ENCODE measurements around the gene PEAK3.

The PEAK3 gene

DNA sequence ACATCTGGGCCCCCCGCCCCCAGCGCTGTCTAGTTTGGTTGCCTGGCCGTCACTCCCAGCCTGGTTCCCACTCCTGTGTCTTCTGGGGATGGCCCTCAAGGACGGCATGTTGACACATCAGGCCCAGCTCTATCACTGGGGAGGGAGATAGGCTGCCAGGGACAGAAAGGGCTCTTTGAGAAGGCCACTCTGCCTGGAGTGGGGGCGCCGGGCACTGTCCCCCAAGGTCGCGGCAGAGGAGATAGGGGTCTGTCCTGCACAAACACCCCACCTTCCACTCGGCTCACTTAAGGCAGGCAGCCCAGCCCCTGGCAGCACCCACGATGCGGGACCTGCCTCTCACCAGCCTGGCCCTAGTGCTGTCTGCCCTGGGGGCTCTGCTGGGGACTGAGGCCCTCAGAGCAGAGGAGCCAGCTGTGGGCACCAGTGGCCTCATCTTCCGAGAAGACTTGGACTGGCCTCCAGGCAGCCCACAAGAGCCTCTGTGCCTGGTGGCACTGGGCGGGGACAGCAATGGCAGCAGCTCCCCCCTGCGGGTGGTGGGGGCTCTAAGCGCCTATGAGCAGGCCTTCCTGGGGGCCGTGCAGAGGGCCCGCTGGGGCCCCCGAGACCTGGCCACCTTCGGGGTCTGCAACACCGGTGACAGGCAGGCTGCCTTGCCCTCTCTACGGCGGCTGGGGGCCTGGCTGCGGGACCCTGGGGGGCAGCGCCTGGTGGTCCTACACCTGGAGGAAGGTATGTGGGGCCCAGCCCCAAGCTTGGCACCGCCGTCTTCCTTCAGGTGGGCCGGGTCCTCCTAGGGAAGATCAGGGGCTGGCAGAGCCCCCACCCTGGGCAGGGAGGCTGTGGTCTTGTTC lies 32.7 kb downstream of the PEAK3 start, which contains the start of gene AMH:
AMH (plus strand) TSS at position 314 of the 857 bp plus-strand sequence; CDS start at position 324, 10 bp downstream.
- no peak for DNase-seq

DNA sequence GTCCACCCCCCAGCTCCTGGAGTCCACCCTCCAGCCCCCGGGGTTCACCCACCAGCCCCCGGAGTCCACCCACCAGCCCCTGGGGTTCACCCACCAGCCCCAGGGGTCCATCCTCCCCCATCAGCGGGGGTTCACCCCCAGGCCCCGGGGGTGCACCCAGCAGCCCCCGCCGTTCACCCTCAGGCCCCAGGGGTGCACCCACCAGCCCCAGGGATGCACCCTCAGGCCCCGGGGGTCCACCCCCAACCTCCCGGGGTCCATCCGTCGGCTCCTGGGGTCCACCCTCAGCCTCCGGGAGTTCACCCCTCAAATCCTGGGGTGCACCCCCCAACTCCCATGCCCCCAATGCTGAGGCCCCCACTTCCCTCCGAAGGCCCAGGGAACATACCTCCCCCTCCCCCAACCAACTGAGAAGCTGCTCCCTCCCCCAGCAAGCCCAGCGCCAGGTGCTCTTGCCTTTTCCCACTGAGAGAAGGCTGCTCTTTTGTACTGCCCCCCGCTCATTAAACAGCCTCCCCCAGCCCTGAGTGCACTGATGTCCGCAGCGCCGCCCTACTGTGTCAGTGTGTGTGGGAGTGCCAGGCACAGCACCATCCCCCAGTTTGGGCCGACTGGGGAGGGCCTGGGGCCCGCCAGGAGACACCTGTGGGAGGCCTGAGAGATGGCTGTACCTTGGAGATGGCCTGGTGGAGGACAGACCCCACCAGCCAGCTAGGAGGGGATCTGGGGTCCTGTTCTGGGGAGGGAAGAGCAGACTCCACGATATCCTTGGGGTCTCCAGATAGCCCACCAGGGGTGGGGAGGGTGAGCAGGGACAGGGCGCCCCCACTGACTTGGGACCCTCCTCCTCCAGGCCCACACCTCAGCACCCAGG lies 33.6 kb downstream of the PEAK3 start:
- DNase-seq = no peak

DNA sequence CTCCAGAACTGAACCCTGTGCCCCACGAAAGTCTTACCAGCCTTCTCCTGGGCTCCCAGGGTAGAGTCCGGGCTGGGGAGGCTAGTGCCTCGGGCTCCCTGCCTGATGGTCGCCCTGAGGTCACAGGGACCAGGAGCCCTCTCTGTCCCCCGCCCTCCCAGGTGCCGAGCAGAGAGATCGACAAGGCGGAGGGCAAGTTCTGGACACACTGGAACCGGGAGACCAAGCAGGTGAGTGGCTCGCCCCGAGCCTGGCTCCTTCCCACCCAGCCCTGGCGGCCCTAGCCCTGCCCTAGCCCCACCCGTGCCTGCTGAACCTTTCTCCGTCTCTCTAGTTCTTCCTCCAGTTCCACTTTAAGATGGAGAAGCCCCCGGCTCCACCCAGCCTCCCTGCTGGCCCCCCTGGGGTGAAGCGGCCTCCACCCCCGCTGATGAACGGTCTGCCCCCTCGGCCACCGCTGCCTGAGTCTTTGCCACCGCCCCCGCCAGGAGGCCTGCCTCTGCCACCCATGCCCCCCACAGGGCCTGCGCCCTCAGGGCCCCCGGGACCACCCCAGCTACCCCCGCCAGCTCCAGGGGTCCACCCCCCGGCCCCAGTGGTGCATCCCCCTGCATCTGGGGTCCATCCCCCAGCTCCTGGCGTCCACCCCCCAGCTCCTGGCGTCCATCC lies 34.4 kb downstream of the PEAK3 start:
- DNase-seq = no peak

DNA sequence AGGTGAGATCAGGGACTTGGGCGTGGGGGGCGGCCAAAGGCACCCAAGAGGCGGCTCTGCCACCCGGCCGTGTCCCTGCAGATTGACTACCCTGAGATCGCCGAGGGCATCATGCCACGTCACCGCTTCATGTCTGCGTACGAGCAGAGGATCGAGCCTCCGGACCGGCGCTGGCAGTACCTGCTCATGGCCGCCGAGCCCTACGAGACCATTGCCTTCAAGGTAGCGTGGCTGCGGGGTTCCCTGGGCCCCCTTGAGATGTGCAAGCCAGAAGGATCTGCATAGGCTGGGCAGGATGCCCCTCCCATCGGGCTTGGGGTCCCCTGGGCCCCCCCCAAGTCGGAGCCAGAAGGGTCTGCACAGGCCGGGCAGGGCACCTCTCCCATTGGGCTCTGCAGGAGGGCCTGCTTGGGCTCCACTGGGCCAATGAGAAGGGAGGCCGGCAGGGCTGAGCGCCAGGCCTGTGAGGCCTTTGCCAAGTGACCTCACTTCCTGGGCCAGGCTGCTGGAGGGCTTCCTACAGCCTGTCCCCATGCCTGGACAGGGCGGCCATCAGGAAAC lies 35.1 kb downstream of the PEAK3 start:
- peak in 1 of 2 experiments; percentile 45 for DNase-seq

DNA sequence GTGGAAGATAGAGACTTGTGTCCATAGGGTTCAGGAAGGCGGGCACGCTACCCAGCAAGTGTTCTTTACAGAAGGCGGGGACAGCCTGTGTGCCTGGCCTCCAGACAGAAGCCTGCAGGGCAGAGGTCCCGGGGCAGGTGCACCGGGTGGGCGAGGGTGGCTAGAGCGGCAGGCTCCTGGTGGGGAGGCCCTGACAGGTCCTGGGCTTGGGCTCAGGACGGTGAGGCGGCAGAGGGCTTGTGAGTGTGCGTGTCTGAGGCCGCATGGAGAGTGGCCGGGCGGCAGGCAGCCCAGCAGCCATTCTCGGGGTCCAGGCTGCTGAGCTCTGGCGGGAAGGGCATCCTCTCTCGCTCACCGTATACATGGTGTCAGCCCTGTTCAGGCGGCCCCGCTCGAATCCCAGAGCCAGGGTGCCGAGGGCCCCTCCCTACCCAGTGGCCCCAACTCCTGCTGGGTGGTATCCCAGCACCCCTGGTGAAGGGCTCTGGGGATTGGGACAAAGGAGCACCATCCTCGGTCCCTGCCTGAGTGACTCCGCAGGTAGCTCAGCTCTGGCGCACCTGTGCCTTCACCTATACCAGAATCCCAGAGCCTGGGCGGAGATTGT lies 35.9 kb downstream of the PEAK3 start:
- DNase-seq = no peak

DNA sequence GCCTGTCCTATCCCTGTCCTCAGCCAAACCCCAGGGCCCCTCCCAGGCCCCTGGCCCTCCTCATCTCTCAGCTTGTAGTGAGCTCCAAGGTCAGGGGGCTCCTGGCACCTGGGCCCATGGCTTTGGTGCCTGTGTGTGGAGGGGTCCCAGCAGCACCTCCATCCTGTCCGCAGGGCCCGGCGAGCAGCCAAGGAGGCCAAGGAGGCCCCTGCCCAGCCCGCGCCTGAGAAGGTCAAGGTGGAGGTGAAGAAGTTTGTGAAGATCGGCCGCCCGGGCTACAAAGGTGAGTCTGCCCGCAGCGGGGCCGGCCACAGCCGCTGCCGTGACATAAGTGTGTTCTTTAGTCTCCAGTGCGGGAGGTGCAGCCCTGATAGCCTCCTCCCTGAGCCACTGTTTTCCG lies 36.7 kb downstream of the PEAK3 start:
- DNase-seq = no peak

DNA sequence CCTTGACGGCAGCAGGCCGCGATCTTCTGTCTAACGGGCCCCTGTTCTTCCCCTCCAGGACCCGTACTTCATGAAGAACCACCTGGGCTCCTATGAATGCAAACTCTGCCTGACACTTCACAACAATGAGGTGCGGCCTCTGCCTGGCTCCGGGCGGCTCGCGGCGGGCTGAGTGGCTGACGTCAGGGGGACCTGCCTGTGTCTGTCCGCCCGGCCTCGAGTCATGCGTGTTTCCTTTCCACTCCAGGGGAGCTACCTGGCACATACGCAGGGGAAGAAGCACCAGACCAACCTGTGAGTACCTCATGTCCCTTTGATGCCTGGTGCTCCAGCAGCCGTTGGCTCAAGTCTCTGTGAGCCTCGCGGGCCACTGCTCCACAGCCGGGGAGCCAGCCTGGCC lies 37.5 kb downstream of the PEAK3 start:
- no peak for DNase-seq

DNA sequence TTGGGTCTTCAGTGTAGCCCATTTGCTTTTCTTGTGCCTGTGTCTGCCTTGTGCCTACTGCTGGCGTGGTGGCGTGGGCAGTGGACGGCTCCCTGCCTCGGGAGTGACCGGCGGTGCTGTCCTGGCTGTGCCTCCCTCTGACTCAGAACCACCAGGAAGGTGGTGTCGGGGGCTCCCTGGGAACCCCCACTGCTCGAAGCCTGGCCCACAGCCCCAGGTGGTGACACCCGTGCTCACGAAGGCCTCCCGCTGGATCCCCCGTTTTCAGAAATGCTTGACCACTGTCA lies 37.9 kb downstream of the PEAK3 start:
- no peak for DNase-seq

DNA sequence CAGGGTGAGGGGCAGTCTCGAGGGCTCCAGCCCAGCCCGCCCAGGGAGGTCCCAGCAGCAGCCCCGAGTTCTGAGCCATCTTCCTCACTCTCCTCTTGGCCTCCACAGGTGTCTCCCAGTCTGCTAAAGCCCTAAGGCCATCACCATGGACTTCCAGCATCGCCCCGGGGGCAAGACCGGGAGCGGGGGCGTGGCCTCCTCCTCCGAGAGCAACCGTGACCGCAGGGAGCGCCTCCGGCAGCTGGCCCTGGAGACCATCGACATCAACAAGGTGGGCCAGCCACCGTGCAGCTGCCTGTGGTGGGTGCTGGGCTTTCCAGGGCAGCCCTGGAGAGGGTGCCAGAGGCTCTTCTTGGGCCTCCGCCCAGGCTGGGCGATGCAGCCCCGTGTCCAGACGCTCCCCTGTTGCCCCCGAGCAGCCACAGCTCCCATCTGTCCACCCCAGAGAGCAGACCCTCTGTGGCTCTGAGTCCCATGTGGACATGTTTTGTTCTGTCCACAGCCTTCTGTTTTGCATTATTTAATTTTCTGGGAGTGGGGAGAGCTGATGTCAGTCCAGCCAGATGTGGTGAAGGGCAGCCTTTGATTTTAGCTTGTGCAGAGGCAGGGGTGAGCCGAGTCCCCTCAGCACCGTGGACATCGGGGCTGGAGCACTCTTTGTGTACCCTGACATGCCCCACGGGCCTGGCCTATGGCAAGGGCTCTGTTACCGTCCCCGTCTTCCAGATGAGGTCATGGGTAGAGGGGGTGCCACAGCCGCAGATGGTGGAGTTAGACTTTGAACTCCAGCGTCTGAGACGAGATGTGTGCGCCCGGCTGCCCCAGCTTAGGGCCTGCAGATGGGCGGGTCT lies 38.5 kb downstream of the PEAK3 start:
- DNase-seq = no peak

DNA sequence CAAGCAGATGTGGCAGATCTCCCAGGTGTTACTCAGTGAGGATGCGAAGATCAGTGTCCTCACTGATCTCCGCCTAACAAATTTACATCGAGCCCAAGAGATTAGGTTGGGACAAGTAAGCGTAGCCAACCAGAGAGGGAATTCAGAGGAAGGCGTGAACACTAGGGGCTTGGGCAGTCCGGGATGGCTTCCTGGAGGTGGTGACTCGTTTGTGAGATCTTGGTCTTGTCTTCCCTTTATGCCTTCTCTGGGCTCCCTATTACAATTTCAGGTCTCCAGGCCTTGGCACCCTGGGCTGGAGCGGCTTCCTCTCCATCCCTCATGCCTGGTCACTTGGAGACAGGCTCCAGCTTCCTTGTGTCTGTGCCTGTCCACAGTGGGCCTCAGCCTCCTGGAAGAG lies 39.2 kb downstream of the PEAK3 start:
- DNase-seq = no peak

DNA sequence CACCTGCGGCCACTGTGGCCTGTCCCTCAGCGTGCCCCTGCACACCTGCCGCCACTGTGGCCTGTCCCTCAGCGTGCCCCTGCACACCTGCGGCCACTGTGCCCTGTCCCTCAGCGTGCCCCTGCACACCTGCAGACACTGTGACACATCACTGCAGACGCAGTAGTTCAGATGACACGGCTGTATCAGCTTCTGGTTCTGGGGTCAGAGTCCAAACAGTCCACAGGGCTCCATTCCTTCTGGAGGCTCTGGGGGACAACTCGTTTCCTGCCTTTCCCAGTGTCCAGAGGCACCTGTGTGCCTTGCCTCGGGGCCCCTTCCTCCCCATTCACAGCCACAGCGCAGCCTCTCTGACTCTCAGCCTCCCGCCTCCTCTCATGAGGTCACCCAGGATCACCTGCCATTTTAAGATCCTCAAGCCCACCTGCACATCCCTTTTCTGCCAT lies 39.9 kb downstream of the PEAK3 start:
- no peak for DNase-seq

DNA sequence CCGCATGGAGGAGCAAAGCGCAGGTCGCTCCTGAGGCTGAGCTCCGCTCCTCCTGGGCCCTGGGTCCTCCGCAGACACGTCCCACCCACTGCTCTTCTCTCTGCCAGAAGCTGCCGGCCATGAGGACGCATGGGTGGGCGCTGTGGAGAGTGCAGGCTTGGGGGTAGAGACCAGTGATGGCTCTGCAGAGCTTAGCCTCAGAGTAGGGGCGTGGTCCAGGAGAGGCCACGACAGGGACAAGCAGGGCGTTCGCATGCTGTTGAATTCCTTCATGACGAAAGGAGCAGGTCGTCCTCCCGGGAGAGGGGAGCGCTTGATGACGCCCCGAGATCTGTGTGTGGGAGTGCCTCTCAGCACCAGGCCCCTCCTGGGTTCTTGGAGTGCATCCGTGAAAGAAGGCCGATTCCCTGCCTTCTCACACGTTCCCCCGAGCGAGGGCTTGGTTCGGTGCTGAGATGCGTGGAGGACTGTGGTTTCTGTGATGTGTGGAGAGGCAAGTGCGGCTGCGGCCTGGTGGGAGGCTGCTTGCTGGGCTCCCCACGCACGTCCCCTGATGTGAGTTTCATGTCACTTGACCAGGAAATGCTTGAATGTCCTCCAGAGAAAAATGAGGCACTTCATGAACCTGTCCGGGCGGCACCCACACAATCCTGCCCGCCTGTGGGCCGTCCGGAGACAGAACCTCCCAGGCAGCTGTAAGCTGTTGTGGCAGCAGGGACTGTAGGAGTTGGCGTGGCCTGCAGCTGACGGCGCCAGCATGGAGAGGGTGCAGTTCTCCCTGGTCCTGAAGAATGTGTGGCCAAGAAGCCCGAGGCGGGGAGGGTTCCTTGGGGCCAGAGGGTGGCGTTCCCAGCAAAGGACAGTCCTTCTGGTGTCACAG lies 40.9 kb downstream of the PEAK3 start:
- DNase-seq = no peak

DNA sequence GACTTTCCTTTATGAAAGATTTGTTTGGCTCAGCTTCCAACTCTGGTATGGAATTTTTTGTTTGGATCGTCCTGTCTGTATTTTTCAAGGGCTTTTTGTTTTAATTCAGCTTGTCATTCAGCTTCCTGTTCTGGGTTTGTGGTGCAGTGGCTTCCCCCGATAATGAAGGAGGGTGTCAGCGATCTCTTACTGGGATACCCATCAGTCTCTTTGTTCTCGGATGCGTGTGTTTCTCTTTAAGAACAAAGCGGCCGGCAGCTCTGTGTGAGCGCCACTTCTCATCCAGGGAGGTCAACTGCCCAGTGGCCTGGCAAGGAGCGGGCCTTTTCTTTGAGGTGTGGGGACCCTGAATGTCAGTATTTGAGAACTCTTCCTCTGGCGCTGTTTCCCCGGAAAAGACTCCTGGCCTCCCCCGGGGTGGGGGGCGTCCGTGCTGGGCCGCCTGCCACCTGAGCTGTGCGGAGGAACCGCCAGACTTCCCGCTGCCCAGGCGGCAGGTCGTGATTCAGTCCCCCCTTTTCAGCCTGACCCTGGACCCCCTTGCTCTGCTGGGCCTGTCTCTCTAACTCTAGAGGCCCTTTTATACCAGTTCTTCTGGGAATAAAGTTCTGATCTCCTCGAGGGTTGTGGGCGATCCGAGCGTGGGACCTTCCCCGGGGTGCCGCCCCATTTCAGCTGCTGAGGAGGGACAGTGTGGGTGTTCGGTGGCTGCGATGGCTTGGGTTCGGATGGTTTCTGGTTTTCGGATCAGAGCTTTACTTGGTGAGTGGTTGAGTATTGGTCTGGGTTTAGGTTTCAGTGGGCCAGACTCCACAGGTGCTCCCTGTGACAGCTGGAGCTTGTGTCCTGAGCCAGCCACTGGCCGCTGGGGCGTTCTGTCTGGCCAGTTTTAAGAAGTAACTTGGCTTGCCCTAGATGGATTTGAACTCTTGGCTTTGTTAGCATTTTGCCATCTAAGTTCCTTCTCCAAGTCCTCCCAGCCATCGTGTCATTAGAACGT lies 41.9 kb downstream of the PEAK3 start:
- no peak for DNase-seq

DNA sequence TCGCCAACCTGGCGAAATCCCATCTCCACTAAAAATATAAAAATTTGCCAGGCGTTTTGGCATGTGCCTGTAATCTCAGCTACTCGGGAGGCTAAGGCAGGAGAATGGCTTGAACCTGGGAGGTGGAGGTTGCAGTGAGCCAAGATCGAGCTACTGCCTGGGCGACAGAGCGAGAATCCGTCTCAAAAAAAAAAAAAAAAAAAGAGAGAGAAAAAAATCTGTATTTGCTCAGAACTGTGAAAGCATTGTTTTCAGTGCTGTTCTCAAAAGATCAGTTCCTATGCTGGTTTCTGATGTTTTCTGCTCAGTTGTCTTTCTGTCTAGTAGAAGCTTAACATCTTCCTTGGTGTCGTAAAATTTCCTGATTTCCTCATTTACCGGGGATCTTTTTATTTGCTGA lies 42.8 kb downstream of the PEAK3 start:
- no peak for DNase-seq

DNA sequence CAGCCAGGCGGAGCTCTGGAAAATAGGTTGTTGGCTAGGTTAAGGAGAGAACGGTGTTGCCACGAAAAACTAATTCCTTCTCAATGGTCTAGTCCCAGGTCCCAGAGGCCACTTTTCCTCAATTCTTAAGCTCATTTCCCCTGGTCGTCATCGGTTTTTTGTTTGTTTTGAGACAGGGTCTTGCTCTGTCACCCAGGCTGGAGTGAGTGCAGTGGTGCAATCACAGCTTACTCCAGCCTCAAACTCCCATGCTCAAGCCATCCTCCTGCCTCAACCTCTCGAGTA lies 44.2 kb downstream of the PEAK3 start:
- no peak for DNase-seq

DNA sequence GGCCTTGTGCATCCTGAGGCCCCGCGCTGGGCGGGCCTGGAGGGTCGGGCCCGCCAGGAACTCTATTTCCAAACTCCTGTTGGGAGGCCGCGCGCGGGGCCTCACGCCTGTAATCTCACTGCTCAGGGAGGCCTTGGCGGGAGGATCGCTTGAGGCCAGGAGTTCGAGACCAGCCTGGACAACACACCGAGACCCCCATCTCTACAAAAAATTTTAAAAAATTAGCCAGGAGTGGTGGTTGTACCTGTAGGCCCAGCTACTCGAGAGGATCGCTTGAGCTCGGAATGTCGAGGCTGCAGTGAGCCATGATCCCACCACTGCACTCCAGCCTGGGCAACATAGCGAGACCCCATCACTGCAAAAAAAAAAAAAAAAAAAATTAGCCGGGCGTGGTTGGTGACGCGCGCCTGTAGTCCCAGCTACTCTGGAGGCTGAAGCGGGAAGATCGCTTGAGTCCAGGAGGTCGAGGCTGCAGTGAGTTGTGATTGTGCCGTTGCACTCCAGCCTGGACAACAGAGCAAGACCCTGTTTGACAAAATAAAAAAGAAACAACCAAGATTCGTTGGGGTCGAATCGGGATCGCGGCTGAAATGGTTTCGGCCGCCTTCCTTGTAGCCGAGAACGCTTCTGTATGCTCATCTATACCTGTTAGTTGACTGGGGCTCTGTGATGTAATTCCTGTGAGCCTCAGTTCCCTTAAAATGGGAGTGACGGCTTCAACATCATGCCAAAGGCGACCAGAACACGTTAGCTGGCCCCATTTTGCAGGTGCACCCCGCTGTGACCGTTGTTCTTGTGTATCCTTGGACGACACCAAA lies 44.7 kb downstream of the PEAK3 start:
- DNase-seq = no peak

DNA sequence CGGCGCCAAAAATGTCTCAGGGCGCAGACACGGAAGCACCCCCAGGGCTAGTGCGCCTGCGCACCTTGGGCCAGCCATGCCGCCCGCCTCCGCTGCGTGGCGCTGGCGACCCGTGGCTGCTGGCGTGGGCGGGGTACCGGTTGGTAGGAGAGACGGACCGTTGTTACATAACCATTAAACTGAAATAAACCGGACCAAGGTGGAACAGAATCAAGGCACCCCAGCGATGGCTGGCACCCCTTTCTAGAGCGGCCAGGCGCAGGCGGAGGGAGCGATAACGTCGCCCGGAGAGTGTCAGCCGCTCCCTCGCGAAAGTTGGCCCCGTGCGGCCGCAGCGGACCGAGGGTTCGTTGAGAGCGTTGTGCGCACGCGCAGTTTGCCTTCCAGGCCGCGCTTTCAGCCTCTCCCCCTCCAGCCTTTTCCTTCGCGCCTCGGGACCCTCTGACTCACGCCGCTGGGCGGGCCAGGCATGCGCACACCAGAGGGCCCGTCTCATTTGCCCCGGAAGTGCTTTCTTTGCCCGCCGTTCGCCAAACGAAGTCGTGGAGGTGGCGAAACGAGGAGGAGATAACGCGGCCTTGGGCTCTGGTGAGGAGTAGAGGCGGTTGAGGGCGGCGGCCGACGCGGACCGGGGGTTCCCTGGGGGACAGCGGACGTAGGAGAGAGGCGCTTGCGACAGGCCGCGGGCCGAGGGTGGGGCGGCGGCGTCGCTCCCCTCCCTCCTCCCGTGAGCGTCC lies 45.5 kb downstream of the PEAK3 start, which contains the start of the genes PLEKHJ1 and SF3A2:
PLEKHJ1 (minus strand) TSS at position 16 of the 737 bp plus-strand sequence. CDS start 81 bp downstream, outside the sequence.
SF3A2 (plus strand) TSS at position 511 of the 737 bp plus-strand sequence. CDS start 6,595 bp downstream, outside the sequence.
- DNase-seq = peak; percentile 97 to 99

DNA sequence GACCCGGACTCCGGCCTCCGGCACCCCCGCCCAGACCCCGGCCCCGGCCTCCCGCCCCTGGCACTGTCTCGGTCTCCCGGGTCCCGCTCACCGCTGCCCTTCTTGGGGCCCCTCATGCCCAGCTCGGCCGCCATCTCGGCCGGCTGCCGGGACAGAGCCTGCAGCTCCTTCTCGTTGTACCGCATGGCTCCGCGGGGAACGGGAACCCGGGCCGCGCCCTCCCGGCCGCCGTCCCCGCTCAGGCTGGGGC lies 46.0 kb downstream of the PEAK3 start:
- no peak for DNase-seq
